GM21737 (cell line): ENCODE data around the gene SAMD9.
"Not testable (repeated sequence)": the region's sequence is repeated elsewhere in the genome, so short reads cannot be mapped to it uniquely, and the experiment has no call there.

ENCODE experiments used
- ATAC-seq: cut with Tn5 transposase; IDR thresholded peaks from one replicate; pipeline ENCODE4 v1.9.1; 2021; ENCODE audit warnings: mild to moderate bottlenecking, moderate library complexity; ENCODE audit not compliant: unreplicated experiment

The SAMD9 gene

GRCh38 chr7:93117852-93118530 is at the start of gene SAMD9:
Gene SAMD9 (minus strand): TSS chr7:93117979. CDS start chr7:93106097, 11,882 bp downstream.
- ATAC-seq: peak; percentile 100

- peak; percentile 97 for ATAC-seq
Observed at GRCh38 chr7:93165447-93165846, 47.7 kb upstream of the SAMD9 start.

DNA sequence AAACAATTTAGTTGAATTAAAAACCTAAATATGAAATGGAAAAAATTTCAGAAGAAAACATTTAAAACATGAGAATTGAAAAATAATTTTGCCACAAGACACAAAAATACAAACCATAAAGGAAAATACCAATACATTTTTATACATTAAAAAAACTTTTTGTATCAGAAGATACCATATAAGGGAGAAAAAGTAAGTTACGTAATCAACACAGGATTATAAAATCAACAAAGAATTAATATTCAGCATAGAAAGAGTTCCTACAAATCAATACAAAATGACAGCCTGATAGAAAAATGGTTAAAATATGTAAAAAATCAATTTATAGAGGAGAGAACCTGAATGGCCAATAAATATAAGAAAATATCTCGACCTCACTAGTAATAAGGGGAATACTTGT is 47.0 kb upstream of the SAMD9 start:
- no peak for ATAC-seq

GRCh38 chr7:93161181-93161762 is 43.5 kb upstream of the SAMD9 start:
- ATAC-seq: no peak

GRCh38 chr7:93160410-93160809 is 42.6 kb upstream of the SAMD9 start:
- ATAC-seq: no peak

GRCh38 chr7:93159490-93159889 is 41.7 kb upstream of the SAMD9 start:
- no peak for ATAC-seq

DNA sequence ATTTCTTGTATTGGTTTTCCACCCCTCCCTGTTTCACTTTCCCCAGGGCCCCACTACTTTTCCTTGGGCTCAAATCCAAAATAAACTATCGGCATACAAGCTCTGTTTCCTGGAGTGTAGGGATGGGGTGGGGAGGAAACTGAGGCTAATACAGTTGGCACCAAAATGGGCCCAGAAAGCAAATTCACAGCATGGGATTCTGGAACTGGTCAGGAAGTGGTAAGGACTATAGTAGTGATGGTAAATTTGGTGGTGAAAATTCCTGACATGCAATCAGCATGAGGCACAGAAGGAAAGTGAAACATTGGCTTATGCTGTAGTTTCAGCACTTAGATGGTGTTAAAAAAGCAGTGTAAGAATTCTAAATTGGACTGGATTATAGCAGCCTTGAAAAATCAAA is 39.1 kb upstream of the SAMD9 start:
- no peak for ATAC-seq

DNA sequence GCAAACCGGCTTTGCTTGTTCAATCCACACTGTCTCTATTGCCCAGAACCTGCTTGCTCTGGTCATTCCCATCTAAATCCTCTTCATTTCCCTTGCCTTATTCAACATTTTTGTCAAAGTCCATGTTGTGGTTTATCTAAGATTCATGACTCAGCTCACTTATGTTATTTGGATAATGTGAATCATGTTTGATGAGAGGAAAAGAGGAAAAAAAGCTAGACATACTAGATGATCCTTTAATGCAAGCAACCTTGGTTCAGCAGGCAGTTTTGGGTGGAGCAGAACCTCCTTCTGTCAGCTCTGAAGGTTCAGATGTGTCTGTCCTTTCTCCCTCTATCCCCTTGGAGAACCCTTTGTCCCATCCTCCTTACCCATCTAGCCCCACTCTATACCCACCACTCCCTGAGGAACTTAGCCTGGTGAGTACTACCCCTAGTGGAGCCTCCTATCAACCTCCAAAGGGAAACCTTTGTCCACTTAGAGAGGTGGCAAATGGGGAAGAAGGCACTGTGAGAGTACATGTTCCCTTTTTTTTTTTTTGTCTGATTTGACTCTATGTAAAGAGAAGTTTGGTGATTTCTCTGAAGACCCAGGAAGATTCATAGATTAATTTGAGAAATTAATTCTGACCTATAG is 32.5 kb upstream of the SAMD9 start:
- no peak for ATAC-seq

DNA sequence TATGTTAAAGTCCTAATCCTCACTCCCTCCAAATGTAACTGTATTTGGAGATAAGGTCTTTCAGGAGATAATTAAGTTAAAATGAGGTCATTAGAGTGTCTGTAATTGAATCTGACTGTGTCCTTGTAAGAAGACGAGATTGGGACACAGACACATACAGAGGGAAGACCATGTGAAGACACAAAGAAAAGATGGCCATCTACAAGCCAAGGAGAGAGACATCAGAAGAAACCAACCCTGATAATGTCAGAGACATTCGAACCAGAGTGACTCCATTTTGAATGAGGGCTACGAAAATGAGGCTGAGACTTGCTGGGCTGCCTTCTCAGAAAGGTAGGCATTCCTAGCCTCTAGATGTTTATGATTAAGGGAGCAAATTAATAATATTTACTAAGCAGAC is 30.9 kb upstream of the SAMD9 start:
- ATAC-seq: no peak

DNA sequence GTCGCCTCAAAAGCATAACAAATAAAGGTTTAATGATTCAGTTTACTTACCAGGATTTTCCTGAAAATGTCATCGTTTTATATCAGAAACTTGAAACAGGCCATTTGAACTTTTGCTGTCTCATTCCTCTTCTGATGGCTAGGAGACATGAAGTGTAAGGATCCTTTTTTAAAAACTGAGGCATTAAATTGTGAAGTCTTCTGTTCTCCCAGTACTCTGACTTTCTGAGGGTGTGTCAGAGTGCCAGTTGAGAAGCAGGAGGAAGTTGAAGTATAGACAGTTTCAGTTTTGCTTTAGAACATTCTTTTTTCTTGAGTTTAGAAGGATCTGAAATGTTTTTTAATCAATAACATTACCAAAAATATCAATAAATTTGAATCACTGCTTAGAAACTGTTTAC is 30.4 kb upstream of the SAMD9 start, which contains the start of gene SAMD9L:
Gene SAMD9L, minus strand, starts transcription at position 242 of the 400 bp plus-strand sequence. CDS start 12,414 bp downstream, outside the sequence.
- ATAC-seq: peak; percentile 60

- ATAC-seq: peak; percentile 80
Observed at GRCh38 chr7:93147363-93147762, 29.6 kb upstream of the SAMD9 start.

DNA sequence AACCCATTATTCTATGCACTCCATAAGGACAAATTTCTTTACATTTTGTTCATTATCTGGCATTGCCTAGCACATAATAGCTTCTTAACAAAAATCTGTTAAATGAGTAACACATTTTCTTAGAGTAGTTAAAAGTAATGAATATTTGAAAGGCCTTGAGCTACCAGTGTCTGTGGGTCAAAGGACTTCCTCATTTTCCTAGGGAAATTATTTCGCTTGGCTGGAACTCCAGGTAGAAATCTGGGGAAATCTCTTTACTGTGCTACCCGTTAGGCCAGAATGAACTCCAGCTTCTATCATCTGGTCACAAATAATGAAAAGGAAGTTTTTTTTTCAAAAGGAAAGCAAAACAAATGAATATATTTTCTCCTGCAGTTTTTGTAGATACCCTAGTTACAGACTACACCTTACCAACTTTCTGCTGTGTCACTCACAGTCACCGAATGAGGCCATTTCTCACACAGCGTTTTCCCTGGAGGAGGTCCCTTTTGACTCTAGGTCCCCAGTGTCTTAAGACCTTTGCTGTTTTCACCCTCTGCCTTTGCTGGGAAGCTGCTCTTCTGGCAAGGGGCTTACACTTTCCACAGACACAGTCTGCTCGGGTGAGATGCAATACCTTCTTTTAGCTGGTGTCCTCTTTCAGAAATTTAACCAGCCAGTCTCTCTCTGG is 28.8 kb upstream of the SAMD9 start:
- peak; percentile 44 for ATAC-seq

DNA sequence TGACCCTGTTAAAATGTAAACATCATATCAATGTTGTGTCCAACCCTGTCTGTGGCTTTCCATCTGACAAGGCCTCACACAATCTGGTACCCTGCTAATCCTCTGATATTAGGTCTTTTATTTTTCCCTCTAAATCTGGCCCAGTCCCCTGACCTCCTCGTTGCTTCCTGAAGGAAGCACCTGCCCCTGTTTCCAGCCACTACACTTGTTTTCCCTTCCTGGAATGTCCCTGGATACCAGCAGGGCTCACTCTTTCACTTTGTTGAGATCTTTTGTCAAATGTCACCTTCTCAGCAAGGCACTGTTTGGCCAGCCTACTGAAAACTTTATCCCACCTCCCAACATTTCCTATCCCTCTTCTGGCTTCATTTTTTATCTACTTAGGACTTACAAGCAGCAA is 28.3 kb upstream of the SAMD9 start:
- ATAC-seq: no peak

DNA sequence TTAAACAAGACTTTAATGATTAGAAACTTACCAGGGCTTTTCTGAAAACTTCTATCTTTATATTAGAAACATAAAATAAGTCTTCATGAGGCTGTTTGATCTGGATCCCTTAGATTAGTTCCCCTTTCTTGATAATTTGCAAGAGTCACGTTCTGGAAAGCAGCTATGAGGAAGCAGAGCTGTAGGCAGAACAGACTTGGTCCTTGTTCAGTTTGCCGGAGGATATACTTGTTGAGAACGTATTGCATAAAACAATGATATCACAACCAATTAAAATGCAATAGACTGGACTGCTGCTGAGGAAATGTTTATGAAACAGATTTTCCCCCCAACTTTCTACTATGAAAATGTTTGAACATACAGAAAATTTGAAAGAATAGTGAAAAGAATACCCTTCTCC is 27.6 kb upstream of the SAMD9 start:
- ATAC-seq: no peak

- ATAC-seq: no peak
Observed at GRCh38 chr7:93142127-93142526, 24.3 kb upstream of the SAMD9 start.

- no peak for ATAC-seq
Observed at GRCh38 chr7:93140582-93141191, 22.9 kb upstream of the SAMD9 start.

DNA sequence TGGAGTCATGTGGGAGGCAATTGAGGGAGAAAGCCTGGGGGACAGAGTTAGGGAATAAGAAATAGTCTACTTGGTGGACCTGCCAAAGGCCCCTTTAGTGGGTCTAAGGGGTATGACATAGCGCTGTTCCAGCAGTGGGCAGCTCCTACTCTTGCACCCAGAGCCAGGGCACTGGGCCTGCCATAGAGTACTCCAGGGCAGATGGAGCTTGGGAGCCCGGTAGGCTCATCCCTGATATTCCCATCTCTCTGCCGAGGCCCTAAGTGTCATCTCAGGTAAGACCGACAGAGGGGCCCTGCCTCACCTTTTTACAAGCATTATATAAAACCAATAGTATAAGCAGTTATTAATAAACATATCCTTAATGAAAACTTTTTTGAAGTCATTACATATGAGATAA is 20.8 kb upstream of the SAMD9 start:
- ATAC-seq: no peak

DNA sequence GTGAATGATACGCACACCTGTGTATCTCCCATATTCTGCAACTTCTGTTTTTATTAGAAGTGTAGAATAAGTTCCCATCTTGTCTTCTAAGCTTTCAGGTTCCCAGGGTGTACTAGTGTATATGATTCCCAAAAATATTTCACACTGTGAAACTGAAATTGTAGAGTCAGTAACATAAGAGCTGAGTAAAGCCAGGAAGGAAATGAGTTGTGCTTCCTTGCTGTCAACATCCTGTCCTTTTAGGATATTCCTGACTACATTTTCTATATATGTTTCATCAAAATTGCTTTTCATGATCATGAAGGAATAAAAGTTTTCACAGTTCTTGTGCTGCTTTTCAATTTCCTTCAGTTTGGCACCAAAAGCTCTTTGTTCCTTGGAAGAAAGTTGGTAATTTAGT is 15.2 kb upstream of the SAMD9 start:
- ATAC-seq: no peak

DNA sequence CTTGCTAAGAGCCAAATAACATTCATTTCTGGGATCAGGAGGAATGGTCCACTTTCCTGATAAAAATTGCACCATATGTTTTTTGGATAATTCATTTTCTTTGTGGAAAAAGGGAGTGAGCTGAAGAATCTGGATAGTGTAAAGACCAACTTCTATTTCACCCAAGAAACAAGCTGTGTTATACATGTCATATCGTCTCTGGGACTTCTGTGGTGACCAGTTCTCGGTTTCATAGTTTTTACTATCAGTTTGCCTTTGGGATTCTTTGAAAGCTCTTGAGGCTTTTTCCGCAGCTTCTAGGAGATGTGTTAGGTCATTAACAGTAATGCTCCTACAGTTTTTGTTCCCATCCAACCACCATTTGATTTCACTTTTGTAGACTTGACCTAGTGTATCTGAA is 14.4 kb upstream of the SAMD9 start:
- no peak for ATAC-seq

DNA sequence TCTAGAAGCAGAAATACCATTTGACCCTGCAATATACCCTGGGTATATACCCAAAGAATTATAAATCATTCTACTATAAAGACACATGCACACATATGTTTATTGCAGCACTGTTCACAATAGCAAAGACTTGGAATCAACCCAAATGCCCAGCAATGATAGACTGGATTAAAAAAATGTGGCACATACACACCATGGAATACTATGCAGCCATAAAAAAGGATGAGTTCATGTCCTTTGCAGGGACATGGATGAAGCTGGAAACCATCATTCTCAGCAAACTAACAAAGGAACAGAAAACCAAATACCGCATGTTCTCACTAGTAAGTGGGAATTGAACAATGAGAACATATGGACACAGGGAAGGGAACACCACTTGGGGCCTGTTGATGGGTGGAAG is 9.2 kb upstream of the SAMD9 start:
- ATAC-seq: not testable (repeated sequence)

DNA sequence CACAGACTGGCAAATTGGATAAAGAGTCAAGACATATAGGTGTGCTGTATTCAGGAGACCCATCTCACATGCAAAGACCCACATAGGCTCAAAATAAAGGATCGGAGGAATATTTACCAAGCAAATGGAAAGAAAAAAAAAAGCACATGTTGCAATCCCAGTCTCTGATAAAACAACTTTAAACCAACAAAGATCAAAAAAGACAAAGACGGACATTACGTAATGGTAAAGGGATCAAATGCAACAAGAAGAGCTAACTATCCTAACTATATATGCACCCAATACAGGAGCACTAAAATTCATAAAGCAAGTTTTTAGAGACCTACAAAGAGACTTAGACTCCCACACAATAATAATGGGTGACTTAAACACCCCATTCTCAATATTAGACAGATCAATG is 5.8 kb upstream of the SAMD9 start:
- not testable (repeated sequence) for ATAC-seq
